Astrocyte of the spinal cord (primary cell): ENCODE data around the gene MAPK8IP3.

Experiments
- DNase-seq: peaks from one replicate; pipeline ENCODE4 v3.0.0; 2011; ENCODE audit warnings: low read depth, low spot score
- H3K4me3 ChIP-seq: 2 replicates; pipeline ENCODE4 v1.5.1; 2011; ENCODE audit warnings: low read depth, mild to moderate bottlenecking, low read length, moderate library complexity
- CTCF ChIP-seq: IDR thresholded peaks from 2 replicates; pipeline ENCODE4 v1.5.1; 2012; ENCODE audit warnings: low read depth, mild to moderate bottlenecking, low read length, inconsistent platforms
- in situ Hi-C: cut with HindIII; loops from 2 replicates; pipeline ENCODE4 v1.10.0; 2017; ENCODE audit warnings: low sequenced_read_pairs

The MAPK8IP3 gene

GRCh38 chr16:1708083-1708767 lies 2.2 kb downstream of the MAPK8IP3 start:
- TF ChIP-seq CTCF, result no peak
- no peak for DNase-seq
- in situ Hi-C loops, result no loop called here
- peak overlapping the region; percentile 91 for H3K4me3 ChIP-seq

- TF ChIP-seq CTCF, result no peak
- DNase-seq, result peak; percentile 39
- in situ Hi-C loops, result no loop called here
- H3K4me3 ChIP-seq, result no peak overlapping the region
Observed at GRCh38 chr16:1708768-1709180, 2.8 kb downstream of the MAPK8IP3 start.

GRCh38 chr16:1709356-1709755 lies 3.4 kb downstream of the MAPK8IP3 start:
- no peak overlapping the region for H3K4me3 ChIP-seq
- no peak for DNase-seq
- in situ Hi-C loops, result no loop called here
- no peak for TF ChIP-seq CTCF

- no peak overlapping the region for H3K4me3 ChIP-seq
- in situ Hi-C loops, result no loop called here
- no peak for TF ChIP-seq CTCF
- no peak for DNase-seq
Observed at GRCh38 chr16:1710811-1711507, 5.0 kb downstream of the MAPK8IP3 start.

- TF ChIP-seq CTCF, result no peak
- peak; percentile 33 for DNase-seq
- in situ Hi-C loops, result no loop called here
- no peak overlapping the region for H3K4me3 ChIP-seq
Observed at GRCh38 chr16:1712791-1713261, 6.8 kb downstream of the MAPK8IP3 start.

GRCh38 chr16:1713331-1713730 lies 7.3 kb downstream of the MAPK8IP3 start:
- TF ChIP-seq CTCF, result no peak
- in situ Hi-C loops, result no loop called here

More at GRCh38 chr16:1713331-1713730, 7.3 kb downstream of the MAPK8IP3 start:
- no peak for DNase-seq
- H3K4me3 ChIP-seq, result no peak overlapping the region
